Panc1 (cell line): ENCODE measurements around the gene CCDC182.

Experiments used
- CTCF ChIP-seq: fragments of 450-650 bp; IDR thresholded peaks from 2 replicates; pipeline ENCODE4 v1.5.1; 2017; ENCODE audit warnings: mild to moderate bottlenecking
- POLR2AphosphoS5 ChIP-seq: IDR thresholded peaks from 2 replicates; pipeline ENCODE4 v1.6.1; 2012; ENCODE audit warnings: mild to moderate bottlenecking, low read depth, low read length, moderate library complexity
- REST ChIP-seq, 2 experiments: IDR thresholded peaks; 2 replicates each; pipeline ENCODE4 v1.6.1; 2011 to 2012; ENCODE audit warnings: low read depth in 2 of 2, control low read depth in 1 of 2, low read length in 1 of 2, mild to moderate bottlenecking in 1 of 2, moderate library complexity in 1 of 2; ENCODE audit not compliant: insufficient read depth in 1 of 2
- TCF7L2 ChIP-seq: IDR thresholded peaks from 2 replicates; pipeline ENCODE4 v1.6.1; 2011; ENCODE audit warnings: mild to moderate bottlenecking, low read depth, low read length, inconsistent platforms

GRCh38 chr17:57752031-57752905 is 7.2 kb upstream of the CCDC182 start:
- TF ChIP-seq CTCF (no peak), REST (IDR thresholded peaks at IDR 0.05; ENCODE audit: insufficient read depth in 1 of 2, low read depth in 2 of 2, low read length in 1 of 2) (no peak), TCF7L2 (no peak), POLR2AphosphoS5 (no peak)
